Panc1 (cell line): ENCODE data around the gene USP9X.

Experiments used
- POLR2AphosphoS5 ChIP-seq: IDR thresholded peaks from 2 replicates; pipeline ENCODE4 v1.6.1; 2012; ENCODE audit warnings: mild to moderate bottlenecking, low read depth, low read length, moderate library complexity
- TF ChIP-seq, protein P1 (sequence below): fragments of 450-650 bp; IDR thresholded peaks from 2 replicates; pipeline ENCODE4 v1.5.1; 2017; ENCODE audit warnings: mild to moderate bottlenecking

GRCh38 chrX:41050359-41050758 lies 34.9 kb upstream of the USP9X start:
- TF ChIP-seq, protein P1, sequence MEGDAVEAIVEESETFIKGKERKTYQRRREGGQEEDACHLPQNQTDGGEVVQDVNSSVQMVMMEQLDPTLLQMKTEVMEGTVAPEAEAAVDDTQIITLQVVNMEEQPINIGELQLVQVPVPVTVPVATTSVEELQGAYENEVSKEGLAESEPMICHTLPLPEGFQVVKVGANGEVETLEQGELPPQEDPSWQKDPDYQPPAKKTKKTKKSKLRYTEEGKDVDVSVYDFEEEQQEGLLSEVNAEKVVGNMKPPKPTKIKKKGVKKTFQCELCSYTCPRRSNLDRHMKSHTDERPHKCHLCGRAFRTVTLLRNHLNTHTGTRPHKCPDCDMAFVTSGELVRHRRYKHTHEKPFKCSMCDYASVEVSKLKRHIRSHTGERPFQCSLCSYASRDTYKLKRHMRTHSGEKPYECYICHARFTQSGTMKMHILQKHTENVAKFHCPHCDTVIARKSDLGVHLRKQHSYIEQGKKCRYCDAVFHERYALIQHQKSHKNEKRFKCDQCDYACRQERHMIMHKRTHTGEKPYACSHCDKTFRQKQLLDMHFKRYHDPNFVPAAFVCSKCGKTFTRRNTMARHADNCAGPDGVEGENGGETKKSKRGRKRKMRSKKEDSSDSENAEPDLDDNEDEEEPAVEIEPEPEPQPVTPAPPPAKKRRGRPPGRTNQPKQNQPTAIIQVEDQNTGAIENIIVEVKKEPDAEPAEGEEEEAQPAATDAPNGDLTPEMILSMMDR, result no peak
- no peak for TF ChIP-seq POLR2AphosphoS5
